KMS-11 (cell line): ENCODE measurements around the gene GPANK1.

Experiments used
- H2AFZ ChIP-seq: fragments of 200-600 bp; sonication (generic); 2 replicates; pipeline ENCODE4 v1.6.1; 2016; ENCODE audit warnings: antibody characterized with exemption, mixed run types, low read depth
- H3K27ac ChIP-seq: fragments of 200-600 bp; sonication (generic); 2 replicates; pipeline ENCODE4 v1.6.1; 2016; ENCODE audit warnings: mild to moderate bottlenecking, mixed run types
- H3K27me3 ChIP-seq: fragments of 200-600 bp; sonication (generic); 2 replicates; pipeline ENCODE4 v1.6.1; 2017; ENCODE audit warnings: mild to moderate bottlenecking, low read depth, mixed run types, moderate library complexity; ENCODE audit not compliant: insufficient read depth
- H3K36me3 ChIP-seq: fragments of 200-600 bp; sonication (generic); 2 replicates; pipeline ENCODE4 v1.6.1; 2017; ENCODE audit warnings: mild to moderate bottlenecking, mixed run types; ENCODE audit not compliant: insufficient read depth
- H3K4me1 ChIP-seq: fragments of 200-600 bp; sonication (generic); 2 replicates; pipeline ENCODE4 v1.6.1; 2016; ENCODE audit warnings: mild to moderate bottlenecking, low read depth, mixed run types; ENCODE audit not compliant: poor library complexity, severe bottlenecking
- H3K4me2 ChIP-seq: fragments of 200-600 bp; sonication (generic); 2 replicates; pipeline ENCODE4 v1.7.0; 2016; ENCODE audit warnings: mild to moderate bottlenecking, mixed run types
- H3K4me3 ChIP-seq: fragments of 200-600 bp; sonication (generic); IDR thresholded peaks from 2 replicates; pipeline ENCODE4 v1.6.1; 2017; ENCODE audit warnings: low read depth, low read length, mixed read lengths; ENCODE audit not compliant: insufficient read depth
- H3K79me2 ChIP-seq: fragments of 200-600 bp; sonication (generic); 2 replicates; pipeline ENCODE4 v1.6.1; 2016; ENCODE audit warnings: low read depth, mixed run types; ENCODE audit not compliant: insufficient read depth
- H3K9ac ChIP-seq: fragments of 200-600 bp; sonication (generic); 2 replicates; pipeline ENCODE4 v1.6.1; 2016; ENCODE audit warnings: mild to moderate bottlenecking, mixed run types
- H4K20me1 ChIP-seq: fragments of 200-600 bp; sonication (generic); 2 replicates; pipeline ENCODE4 v1.6.1; 2016; ENCODE audit warnings: mild to moderate bottlenecking, mixed run types; ENCODE audit not compliant: insufficient read depth
- CTCF ChIP-seq: fragments of 200-600 bp; sonication (generic); conservative IDR thresholded peaks from 2 replicates; pipeline ENCODE4 v1.6.1; 2017; ENCODE audit warnings: low read depth, mild to moderate bottlenecking, antibody characterized with exemption, low read length, moderate library complexity, mixed read lengths

Gene GPANK1

GRCh38 chr6:31639043-31639442, 25.8 kb downstream of the GPANK1 start:
- no peaks in the 10 kb centered on the region for H4K20me1 ChIP-seq
- no peak overlapping the region for H3K27ac ChIP-seq
- peaks cover 5% of the 10 kb centered on the region; the same call in 1 of the 2 replicates for H3K36me3 ChIP-seq
- no peak overlapping the region for H3K4me2 ChIP-seq
- no peak overlapping the region for H2AFZ ChIP-seq
- H3K9ac ChIP-seq: no peak overlapping the region
- no peaks in the 10 kb centered on the region for H3K79me2 ChIP-seq
- no peak for TF ChIP-seq CTCF
- H3K4me3 ChIP-seq: no peak overlapping the region
- no peaks in the 10 kb centered on the region for H3K4me1 ChIP-seq
- no peaks in the 10 kb centered on the region for H3K27me3 ChIP-seq

DNA sequence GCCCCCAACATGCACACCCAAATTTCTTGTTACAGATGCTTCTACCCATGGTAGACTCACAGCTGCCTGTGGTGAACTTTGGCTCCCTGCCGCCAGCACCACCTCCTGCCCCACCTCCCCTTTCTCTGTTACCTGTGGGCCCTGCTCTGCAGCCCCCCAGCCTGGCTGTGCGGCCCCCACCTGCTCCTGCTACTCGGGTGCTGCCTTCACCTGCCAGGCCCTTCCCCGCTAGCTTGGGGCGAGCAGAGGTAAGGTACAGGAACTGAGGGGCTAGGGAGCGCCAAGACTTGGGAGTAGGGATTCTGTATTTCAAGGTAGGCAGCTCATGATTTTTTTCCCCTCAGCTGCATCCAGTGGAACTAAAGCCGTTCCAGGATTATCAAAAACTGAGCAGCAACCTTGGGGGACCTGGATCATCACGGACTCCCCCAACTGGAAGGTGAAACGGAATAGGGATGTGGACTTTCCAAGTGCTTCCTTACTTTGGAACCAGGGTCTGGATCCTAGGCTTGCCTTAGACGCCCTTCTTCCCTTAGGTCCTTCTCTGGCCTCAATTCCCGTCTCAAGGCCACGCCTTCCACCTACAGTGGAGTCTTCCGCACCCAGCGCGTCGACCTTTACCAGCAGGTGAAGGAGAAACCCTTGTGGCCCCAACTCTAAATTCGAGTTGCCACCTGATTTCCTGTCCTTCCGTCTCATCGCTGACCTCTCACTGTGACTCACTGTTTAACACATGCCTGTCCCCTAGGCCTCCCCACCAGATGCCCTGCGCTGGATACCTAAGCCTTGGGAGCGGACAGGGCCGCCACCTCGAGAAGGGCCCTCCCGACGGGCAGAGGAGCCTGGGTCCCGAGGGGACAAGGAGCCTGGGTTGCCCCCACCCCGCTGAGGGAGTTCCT, 27.9 kb downstream of the GPANK1 start:
- H3K27ac ChIP-seq: no peak overlapping the region

GRCh38 chr6:31634969-31635575, 29.7 kb downstream of the GPANK1 start:
- H3K9ac ChIP-seq: no peak overlapping the region
- no peak overlapping the region for H3K4me2 ChIP-seq
- no peak overlapping the region for H3K27ac ChIP-seq
- no peaks in the 10 kb centered on the region for H4K20me1 ChIP-seq
- H3K27me3 ChIP-seq: no peaks in the 10 kb centered on the region
- H2AFZ ChIP-seq: no peak overlapping the region
- H3K36me3 ChIP-seq: peaks cover 8% of the 10 kb centered on the region; the same call in 1 of the 2 replicates
- no peak for TF ChIP-seq CTCF
- H3K4me3 ChIP-seq: no peak overlapping the region
- H3K79me2 ChIP-seq: no peaks in the 10 kb centered on the region
- no peaks in the 10 kb centered on the region for H3K4me1 ChIP-seq

More for the DNA sequence above, 27.9 kb downstream of the GPANK1 start:
- Histone ChIP-seq H3K4me3 (no peak overlapping the region), H3K27me3 (no peaks in the 10 kb centered on the region), H3K79me2 (no peaks in the 10 kb centered on the region), H2AFZ (no peak overlapping the region), H3K4me1 (no peaks in the 10 kb centered on the region), H3K36me3 (peaks cover 6% of the 10 kb centered on the region; the same call in 1 of the 2 replicates), H3K4me2 (no peak overlapping the region), H4K20me1 (no peaks in the 10 kb centered on the region), H3K9ac (no peak overlapping the region)
- no peak for TF ChIP-seq CTCF

DNA sequence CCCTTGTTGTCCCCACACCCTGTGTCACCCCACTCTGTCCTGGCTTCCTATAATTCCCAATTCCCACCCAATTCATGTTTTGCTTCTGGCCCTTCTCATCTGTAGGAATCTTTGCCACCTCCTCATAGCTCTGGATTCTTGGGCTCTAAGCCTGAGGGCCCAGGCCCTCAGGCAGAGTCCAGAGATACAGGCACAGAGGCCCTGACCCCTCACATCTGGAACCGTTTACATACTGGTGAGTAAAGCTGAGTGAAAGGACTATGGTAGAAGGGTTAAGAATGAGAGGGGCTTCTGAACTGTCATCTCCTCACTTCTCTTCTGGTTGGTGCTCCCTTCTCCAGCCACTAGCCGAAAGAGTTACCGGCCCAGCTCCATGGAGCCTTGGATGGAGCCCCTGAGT, 30.7 kb downstream of the GPANK1 start:
- H3K36me3 ChIP-seq: peaks cover 8% of the 10 kb centered on the region; the same call in 1 of the 2 replicates
- H3K27ac ChIP-seq: no peak overlapping the region; the same call in 1 of the 2 replicates
- H2AFZ ChIP-seq: no peak overlapping the region
- H4K20me1 ChIP-seq: no peaks in the 10 kb centered on the region
- no peak overlapping the region for H3K4me2 ChIP-seq
- no peak overlapping the region for H3K9ac ChIP-seq
- H3K27me3 ChIP-seq: no peaks in the 10 kb centered on the region
- no peak for TF ChIP-seq CTCF
- H3K4me3 ChIP-seq: no peak overlapping the region
- H3K79me2 ChIP-seq: no peaks in the 10 kb centered on the region
- no peaks in the 10 kb centered on the region for H3K4me1 ChIP-seq
